ENCODE results near the gene STUB1. TPM values are rescaled to one million over a fixed set of nuclear protein-coding genes. Genes with fewer than 3 reads are reported as not detected.

Gene STUB1
- total RNA-seq, 6 experiments from 2014 or later = 37.3 to 69.6 (median 54.3) TPM

GRCh38 chr16:728131-728889 lies 48.1 kb downstream of the STUB1 start:
- ATAC-seq (peak; percentile 43 to 53 (median 44)), DNase-seq (peak in 2 of 3 donors; percentile 57 to 59)
- H3K27ac ChIP-seq = no peak overlapping the region
- peaks cover 0 to 15% (median 0%) of the 10 kb centered on the region in 4 donors for H3K4me1 ChIP-seq
- H3K9me3 ChIP-seq = no peaks in the 10 kb centered on the region
- H3K27me3 ChIP-seq = no peaks in the 10 kb centered on the region
- no peak for TF ChIP-seq POLR2A (IDR thresholded peaks at IDR 0.05)
- no peak for TF ChIP-seq CTCF (IDR thresholded peaks at IDR 0.05)
- H3K36me3 ChIP-seq = peaks cover 0 to 3% (median 0%) of the 10 kb centered on the region in 4 donors
- H3K4me3 ChIP-seq = peak overlapping the region; percentile 18 to 40 (median 25)
- intact Hi-C loops (cut with DNase I) = no loop called here
- WGBS (ENCODE audit: insufficient coverage, low coverage, low lambda C conversion rate, missing lambda C conversion rate) = 5% methylated on average over 19 of the region's 80 CpGs

GRCh38 chr16:728890-729744 lies 48.9 kb downstream of the STUB1 start:
- Histone ChIP-seq H3K4me3 (no peak overlapping the region), H3K27ac (no peak overlapping the region), H3K9me3 (no peaks in the 10 kb centered on the region), H3K27me3 (no peaks in the 10 kb centered on the region), H3K4me1 (peaks cover 0 to 15% (median 0%) of the 10 kb centered on the region in 4 donors), H3K36me3 (peaks cover 0 to 5% (median 0%) of the 10 kb centered on the region in 4 donors)
- TF ChIP-seq CTCF (IDR thresholded peaks at IDR 0.05) = no peak
- TF ChIP-seq POLR2A (IDR thresholded peaks at IDR 0.05) = no peak
- intact Hi-C loops (cut with DNase I) = no loop called here
- ATAC-seq = no peak
- peak in 1 of 3 donors; percentile 43 for DNase-seq
- 11% methylated on average over 7 of the region's 55 CpGs for WGBS (ENCODE audit: insufficient coverage, low coverage, low lambda C conversion rate, missing lambda C conversion rate)

- DNase-seq = peak in 1 of 3 donors; percentile 43
- TF ChIP-seq POLR2A (IDR thresholded peaks at IDR 0.05) = no peak
- TF ChIP-seq CTCF (IDR thresholded peaks at IDR 0.05) = no peak
- 88% methylated on average over 10 of the region's 37 CpGs for WGBS (ENCODE audit: insufficient coverage, low coverage, low lambda C conversion rate, missing lambda C conversion rate)
- peaks cover 0 to 15% (median 0%) of the 10 kb centered on the region in 4 donors for H3K4me1 ChIP-seq
- no peak for ATAC-seq
- peaks cover 0 to 10% (median 0%) of the 10 kb centered on the region in 4 donors for H3K36me3 ChIP-seq
- no peaks in the 10 kb centered on the region for H3K27me3 ChIP-seq
- H3K27ac ChIP-seq = no peak overlapping the region
- H3K4me3 ChIP-seq = no peak overlapping the region
- intact Hi-C loops (cut with DNase I) = no loop called here
- H3K9me3 ChIP-seq = no peaks in the 10 kb centered on the region
Measured at GRCh38 chr16:729768-730665, 49.8 kb downstream of the STUB1 start.

All from right lobe of liver (tissue), 6 donors.